ENCODE data around the gene TTBK1. TPM values are rescaled to one million over a fixed set of nuclear protein-coding genes. Genes with fewer than 3 reads are reported as not detected.

Gene TTBK1
- 0.09 TPM for total RNA-seq
- long read RNA-seq = 0 reads

GRCh38 chr6:43242908-43243663 is at the start of gene TTBK1:
TSS of gene TTBK1 (plus strand) at chr6:43243481. CDS start at chr6:43246661, 3,180 bp downstream.
- Histone ChIP-seq H3K27me3 (ENCODE audit: low read depth) (peaks cover 47% of the 10 kb centered on the region), H3K27ac (no peak within 1 kb of the TSS), H3K4me1 (peaks cover 6% of the 10 kb centered on the region), H3K9me3 (no peaks in the 10 kb centered on the region), H3K4me3 (no peak within 1 kb of the TSS), H3K36me3 (no peaks in the 10 kb centered on the region)
- TF ChIP-seq CTCF (IDR thresholded peaks at IDR 0.05) = no peak
- intact Hi-C loops (cut with DNase I) = no loop called here
- DNase-seq (no peak), ATAC-seq (no peak)

GRCh38 chr6:43193929-43194328 is 49.4 kb upstream of the TTBK1 start:
- intact Hi-C loops (cut with DNase I) = no loop called here
- no peak for ATAC-seq

GRCh38 chr6:43196337-43196736 is 46.9 kb upstream of the TTBK1 start:
- no peaks in the 10 kb centered on the region for H3K27me3 ChIP-seq (ENCODE audit: low read depth)
- no peak overlapping the region for H3K4me3 ChIP-seq
- no peak for TF ChIP-seq CTCF (IDR thresholded peaks at IDR 0.05)
- no peak overlapping the region for H3K27ac ChIP-seq
- intact Hi-C loops (cut with DNase I) = no loop called here
- no peak for DNase-seq
- H3K4me1 ChIP-seq = no peaks in the 10 kb centered on the region
- no peak for ATAC-seq
- H3K36me3 ChIP-seq = peaks cover 93% of the 10 kb centered on the region
- H3K9me3 ChIP-seq = no peaks in the 10 kb centered on the region

More at GRCh38 chr6:43193929-43194328, 49.4 kb upstream of the TTBK1 start:
- H3K27me3 ChIP-seq (ENCODE audit: low read depth) = no peaks in the 10 kb centered on the region
- no peak overlapping the region for H3K27ac ChIP-seq
- no peak overlapping the region for H3K4me3 ChIP-seq
- H3K4me1 ChIP-seq = no peaks in the 10 kb centered on the region
- H3K36me3 ChIP-seq = peaks cover 87% of the 10 kb centered on the region
- H3K9me3 ChIP-seq = no peaks in the 10 kb centered on the region
- TF ChIP-seq CTCF (IDR thresholded peaks at IDR 0.05) = no peak
- DNase-seq = no peak

GRCh38 chr6:43199912-43200311 is 43.4 kb upstream of the TTBK1 start:
- peaks cover 72% of the 10 kb centered on the region for H3K36me3 ChIP-seq
- DNase-seq = no peak
- no peak overlapping the region for H3K4me3 ChIP-seq
- no peak for TF ChIP-seq CTCF (IDR thresholded peaks at IDR 0.05)
- H3K9me3 ChIP-seq = no peaks in the 10 kb centered on the region
- H3K27ac ChIP-seq = no peak overlapping the region
- no peaks in the 10 kb centered on the region for H3K27me3 ChIP-seq (ENCODE audit: low read depth)
- ATAC-seq = no peak
- no peaks in the 10 kb centered on the region for H3K4me1 ChIP-seq
- intact Hi-C loops (cut with DNase I) = no loop called here

GRCh38 chr6:43200541-43200940 is 42.7 kb upstream of the TTBK1 start:
- no peak for TF ChIP-seq CTCF (IDR thresholded peaks at IDR 0.05)
- Histone ChIP-seq H3K36me3 (peaks cover 72% of the 10 kb centered on the region), H3K9me3 (no peaks in the 10 kb centered on the region), H3K4me3 (no peak overlapping the region), H3K27ac (no peak overlapping the region), H3K4me1 (no peaks in the 10 kb centered on the region), H3K27me3 (ENCODE audit: low read depth) (no peaks in the 10 kb centered on the region)
- intact Hi-C loops (cut with DNase I) = no loop called here
- ATAC-seq = no peak
- no peak for DNase-seq
